ENCODE results near the gene SLC9B1.

- TF ChIP-seq ELF1 (IDR thresholded peaks at IDR 0.05), result no peak
- TF ChIP-seq REST (IDR thresholded peaks at IDR 0.05; ENCODE audit: low read depth, low read length), result no peak
- TF ChIP-seq, protein P1, sequence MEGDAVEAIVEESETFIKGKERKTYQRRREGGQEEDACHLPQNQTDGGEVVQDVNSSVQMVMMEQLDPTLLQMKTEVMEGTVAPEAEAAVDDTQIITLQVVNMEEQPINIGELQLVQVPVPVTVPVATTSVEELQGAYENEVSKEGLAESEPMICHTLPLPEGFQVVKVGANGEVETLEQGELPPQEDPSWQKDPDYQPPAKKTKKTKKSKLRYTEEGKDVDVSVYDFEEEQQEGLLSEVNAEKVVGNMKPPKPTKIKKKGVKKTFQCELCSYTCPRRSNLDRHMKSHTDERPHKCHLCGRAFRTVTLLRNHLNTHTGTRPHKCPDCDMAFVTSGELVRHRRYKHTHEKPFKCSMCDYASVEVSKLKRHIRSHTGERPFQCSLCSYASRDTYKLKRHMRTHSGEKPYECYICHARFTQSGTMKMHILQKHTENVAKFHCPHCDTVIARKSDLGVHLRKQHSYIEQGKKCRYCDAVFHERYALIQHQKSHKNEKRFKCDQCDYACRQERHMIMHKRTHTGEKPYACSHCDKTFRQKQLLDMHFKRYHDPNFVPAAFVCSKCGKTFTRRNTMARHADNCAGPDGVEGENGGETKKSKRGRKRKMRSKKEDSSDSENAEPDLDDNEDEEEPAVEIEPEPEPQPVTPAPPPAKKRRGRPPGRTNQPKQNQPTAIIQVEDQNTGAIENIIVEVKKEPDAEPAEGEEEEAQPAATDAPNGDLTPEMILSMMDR (IDR thresholded peaks at IDR 0.05), result no peak
- no peak for TF ChIP-seq GATA2 (CRISPR knock-in tag; IDR thresholded peaks at IDR 0.05)
- TF ChIP-seq MXI1 (IDR thresholded peaks at IDR 0.05; ENCODE audit: low read depth, low read length), result no peak
- TF ChIP-seq, protein P2, sequence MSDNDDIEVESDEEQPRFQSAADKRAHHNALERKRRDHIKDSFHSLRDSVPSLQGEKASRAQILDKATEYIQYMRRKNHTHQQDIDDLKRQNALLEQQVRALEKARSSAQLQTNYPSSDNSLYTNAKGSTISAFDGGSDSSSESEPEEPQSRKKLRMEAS (IDR thresholded peaks at IDR 0.05; ENCODE audit: low read depth), result no peak
- TF ChIP-seq RAD21 (IDR thresholded peaks at IDR 0.05; ENCODE audit: low read length), result no peak
- no peak for TF ChIP-seq ZBTB33 (IDR thresholded peaks at IDR 0.05; ENCODE audit: borderline replicate concordance, low read depth)
- no peak for TF ChIP-seq POLR2AphosphoS5 (IDR thresholded peaks at IDR 0.05; ENCODE audit: low read depth, low read length)
- TF ChIP-seq TEAD4 (IDR thresholded peaks at IDR 0.05; ENCODE audit: borderline replicate concordance, insufficient read depth), result no peak
- TF ChIP-seq EP300 (IDR thresholded peaks at IDR 0.05; ENCODE audit: borderline replicate concordance in 1 of 2, low read depth in 1 of 2, low read length in 1 of 2), result no peak
- TF ChIP-seq YY1 (IDR thresholded peaks at IDR 0.05; ENCODE audit: low read depth), result no peak
Measured at GRCh38 chr4:102862016-102862415, 157.5 kb downstream of the SLC9B1 start.
